Retinal pigment epithelial cell (primary cell): Measurements from ENCODE around the gene ISOC1.
A peak's percentile ranks its signal among the peaks of the same experiment; 100 is the strongest.

Source experiments
- DNase-seq: peaks from one replicate; pipeline ENCODE4 v3.0.0-alpha.2; 2010; ENCODE audit warnings: low read depth
- H3K4me3 ChIP-seq: 2 replicates; pipeline ENCODE4 v1.5.1; 2011; ENCODE audit warnings: mild to moderate bottlenecking, low read length, control low read depth, moderate library complexity
- CTCF ChIP-seq: conservative IDR thresholded peaks from 2 replicates; pipeline ENCODE4 v1.5.1; 2011; ENCODE audit warnings: low read depth, low read length, control low read depth, inconsistent platforms

The ISOC1 gene

DNA sequence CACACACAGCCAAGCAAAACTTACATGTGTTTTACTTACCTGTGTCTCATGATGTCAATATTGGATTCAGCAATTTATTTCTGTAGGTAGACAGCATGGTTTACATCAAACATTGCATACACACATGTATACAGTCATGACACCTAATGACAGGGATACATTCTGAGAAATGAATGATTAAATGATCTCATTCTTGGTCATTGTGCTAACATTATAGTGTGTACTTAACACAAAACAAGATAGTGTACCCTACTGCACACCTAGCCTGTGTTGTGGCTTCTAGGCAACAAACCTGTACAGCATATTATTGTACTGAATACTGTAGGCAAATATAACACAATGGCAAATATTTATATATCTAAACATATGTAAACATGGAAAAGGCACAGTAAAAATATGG, 28.0 kb downstream of the ISOC1 start:
- no peak overlapping the region for H3K4me3 ChIP-seq
- DNase-seq = no peak
- no peak for TF ChIP-seq CTCF

GRCh38 chr5:129124608-129125007, 30.1 kb downstream of the ISOC1 start:
- no peak for DNase-seq
- no peak overlapping the region for H3K4me3 ChIP-seq
- TF ChIP-seq CTCF = no peak

GRCh38 chr5:129125819-129126218, 31.3 kb downstream of the ISOC1 start:
- TF ChIP-seq CTCF = no peak
- no peak for DNase-seq
- H3K4me3 ChIP-seq = no peak overlapping the region

DNA sequence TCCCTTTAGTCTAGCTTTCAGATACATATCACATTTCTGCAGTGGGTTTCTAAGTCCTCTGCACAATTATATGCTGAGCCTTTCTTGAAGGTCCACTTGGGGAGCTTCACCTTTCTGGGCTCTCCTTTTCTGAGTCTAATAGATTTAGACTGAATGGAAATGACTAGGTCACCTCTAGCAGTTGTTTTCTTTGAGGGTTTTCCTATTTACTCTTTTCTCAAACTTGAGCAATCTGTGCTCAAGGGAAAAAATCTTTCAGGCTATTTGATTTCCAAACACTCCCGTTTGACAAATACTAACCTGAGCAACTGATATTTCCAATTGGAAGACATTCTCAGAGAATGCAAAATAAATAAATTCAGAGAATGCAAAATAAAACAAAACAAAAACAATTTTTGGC, 39.0 kb downstream of the ISOC1 start:
- no peak for DNase-seq
- H3K4me3 ChIP-seq = no peak overlapping the region
- no peak for TF ChIP-seq CTCF

DNA sequence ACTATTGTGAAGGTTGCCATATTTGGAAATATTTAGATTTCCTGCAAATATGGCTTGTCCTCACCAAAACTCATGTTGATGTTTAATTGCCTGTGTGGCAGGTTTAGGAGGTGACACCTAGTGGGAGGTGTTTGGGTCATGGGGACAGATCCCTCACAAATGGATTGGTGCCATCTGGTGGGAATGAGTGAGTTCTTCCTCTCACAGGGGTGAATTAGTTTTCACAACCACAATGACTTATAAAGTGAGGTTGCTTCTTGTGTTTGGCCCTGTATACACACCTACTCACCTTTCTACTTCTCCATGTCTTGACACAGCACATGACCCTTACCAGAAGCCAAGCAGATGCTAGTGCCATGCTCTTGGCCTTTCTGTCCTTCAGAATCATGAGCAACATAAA, 41.1 kb downstream of the ISOC1 start:
- H3K4me3 ChIP-seq = no peak overlapping the region
- no peak for DNase-seq
- TF ChIP-seq CTCF = peak; percentile 12

- no peak for DNase-seq
- no peak overlapping the region for H3K4me3 ChIP-seq
- TF ChIP-seq CTCF = no peak
Measured at GRCh38 chr5:129137637-129138036, 43.1 kb downstream of the ISOC1 start.

GRCh38 chr5:129141078-129141477, 46.5 kb downstream of the ISOC1 start:
- no peak for TF ChIP-seq CTCF
- H3K4me3 ChIP-seq = no peak overlapping the region
- DNase-seq = no peak
